Esophagus squamous epithelium (tissue), 5 donors: ENCODE measurements around the gene VPS4A. TPM values are rescaled to one million over a fixed set of nuclear protein-coding genes. Genes with fewer than 3 reads are reported as not detected.

Experiments used
- DNase-seq: peaks from one replicate; lab custom pipeline; 2025; lab: John Stamatoyannopoulos, UW
- H3K27ac ChIP-seq, 4 donors: fragments of 200-600 bp; sonication (generic); one replicate each; pipeline ENCODE4 v1.5.1; 2016 to 2019; ENCODE audit warnings: mild to moderate bottlenecking in 1 of 4
- H3K27me3 ChIP-seq, 4 donors: fragments of 200-600 bp; sonication (generic); 1 replicate in 3 of 4; 2 replicates in 1 of 4; pipeline versions ENCODE4 v1.5.1 to v1.6.0; 2017 to 2021; ENCODE audit warnings: antibody characterized with exemption in 1 of 4
- H3K36me3 ChIP-seq, 3 donors: fragments of 200-600 bp; sonication (generic); one replicate each; pipeline ENCODE4 v1.5.1; 2016 to 2019
- H3K4me1 ChIP-seq, 3 donors: fragments of 200-600 bp; sonication (generic); one replicate each; pipeline ENCODE4 v1.5.1; 2017 to 2019
- H3K4me3 ChIP-seq, 4 donors: fragments of 200-600 bp; sonication (generic); 1 replicate in 3 of 4; 2 replicates in 1 of 4; pipeline ENCODE4 v1.5.1; 2016 to 2019; ENCODE audit warnings: mild to moderate bottlenecking in 2 of 4, moderate library complexity in 1 of 4
- H3K9me3 ChIP-seq, 3 donors: fragments of 200-600 bp; sonication (generic); one replicate each; pipeline ENCODE4 v1.5.1; 2016 to 2019
- CTCF ChIP-seq, 6 experiments: fragments of 450-650 bp in 4 of 6; fragments of 200-600 bp in 2 of 6; sonication (generic) in 2 of 6; IDR thresholded peaks; one replicate each; pipeline ENCODE4 v1.5.1; 2016 to 2019; ENCODE audit warnings: antibody characterized with exemption in 6 of 6, mild to moderate bottlenecking in 4 of 6, moderate library complexity in 4 of 6
- POLR2A ChIP-seq, 4 donors: fragments of 450-650 bp; IDR thresholded peaks; one replicate each; pipeline ENCODE4 v1.6.1; 2017; ENCODE audit warnings: antibody characterized with exemption in 4 of 4, mild to moderate bottlenecking in 4 of 4, moderate library complexity in 3 of 4
- WGBS, 2 donors: methylation state at CpG; one replicate each; pipeline ENCODE4 v1.1.5; 2018; 5-methylcytosine and 5-hydroxymethylcytosine counted together
- intact Hi-C: fragments of 100-400 bp; cut with DNase I; formaldehyde crosslinking; loops from one replicate; pipeline ENCODE4 v1.15.0; 2022
- total RNA-seq, 4 donors: library from RNA; depleted of rRNA; stranded (reverse); fragments of >200 nt; gene quantifications; one replicate each; pipeline ENCODE4 v1.1.0, GENCODE V29; 2016
- donor health status: DM: yes; HTN: yes; CAD: no.

Gene VPS4A
- total RNA-seq, 4 donors from 2014 or later: 21.5 to 38.9 (median 24.9) TPM

- Histone ChIP-seq H3K27ac (peak overlapping the region; percentile 65 to 98 (median 96)), H3K36me3 (peaks cover 0 to 69% (median 20%) of the 10 kb centered on the region in 3 donors), H3K4me1 (peaks cover 21 to 70% (median 38%) of the 10 kb centered on the region in 3 donors), H3K4me3 (peak overlapping the region; percentile 68 to 98 (median 92)), H3K27me3 (no peaks in the 10 kb centered on the region), H3K9me3 (no peaks in the 10 kb centered on the region)
- TF ChIP-seq POLR2A (IDR thresholded peaks at IDR 0.05): no peak
- TF ChIP-seq CTCF (IDR thresholded peaks at IDR 0.05): no peak
- intact Hi-C loops: no loop called here
- no peak for DNase-seq
- 25 to 30% methylated on average over 8 to 12 of the region's 77 CpGs for WGBS, 2 donors
Observed at GRCh38 chr16:69329369-69330285, 18.5 kb downstream of the VPS4A start.

- H3K4me1 ChIP-seq: peaks cover 21 to 61% (median 38%) of the 10 kb centered on the region in 3 donors
- TF ChIP-seq CTCF (IDR thresholded peaks at IDR 0.05): peak in 1 of 6 experiments; percentile 44
- TF ChIP-seq POLR2A (IDR thresholded peaks at IDR 0.05): peak in 2 of 4 donors; percentile 78 to 81
- peak; percentile 43 for DNase-seq
- peaks cover 0 to 69% (median 29%) of the 10 kb centered on the region in 3 donors for H3K36me3 ChIP-seq
- H3K27me3 ChIP-seq: no peaks in the 10 kb centered on the region
- peak within 1 kb of the TSS; percentile 92 to 98 (median 96) for H3K27ac ChIP-seq
- H3K9me3 ChIP-seq: no peaks in the 10 kb centered on the region
- peak within 1 kb of the TSS; percentile 68 to 98 (median 92) for H3K4me3 ChIP-seq
- intact Hi-C loops: no loop called here
- WGBS, 2 donors: 0 to 2% methylated on average over 4 to 7 of the region's 93 CpGs
Observed at GRCh38 chr16:69330286-69331109, 19.3 kb downstream of the VPS4A start, which contains the start of gene PDF. TSS of gene PDF (minus strand) at chr16:69330588. CDS start at chr16:69330570, 18 bp downstream.

- no peak for TF ChIP-seq POLR2A (IDR thresholded peaks at IDR 0.05)
- TF ChIP-seq CTCF (IDR thresholded peaks at IDR 0.05): no peak
- peaks cover 14 to 40% (median 22%) of the 10 kb centered on the region in 3 donors for H3K4me1 ChIP-seq
Observed at GRCh38 chr16:69334696-69335095, 23.5 kb downstream of the VPS4A start.

GRCh38 chr16:69338557-69339288, 27.6 kb downstream of the VPS4A start:
- 13 to 23% methylated on average over 34 to 44 of the region's 46 CpGs for WGBS, 2 donors
- peaks cover 17 to 43% (median 24%) of the 10 kb centered on the region in 3 donors for H3K4me1 ChIP-seq
- DNase-seq: no peak
- peak overlapping the region; percentile 70 to 93 (median 84) for H3K4me3 ChIP-seq
- TF ChIP-seq POLR2A (IDR thresholded peaks at IDR 0.05) (no peak), CTCF (IDR thresholded peaks at IDR 0.05) (no peak)
- peaks cover 0 to 61% (median 24%) of the 10 kb centered on the region in 3 donors for H3K36me3 ChIP-seq
- H3K9me3 ChIP-seq: no peaks in the 10 kb centered on the region
- no peaks in the 10 kb centered on the region for H3K27me3 ChIP-seq
- intact Hi-C loops: no loop called here
- peak overlapping the region; percentile 85 to 92 (median 89) for H3K27ac ChIP-seq

More at GRCh38 chr16:69334696-69335095, 23.5 kb downstream of the VPS4A start:
- 94 to 100% methylated on average over 6 to 8 of the region's 9 CpGs for WGBS, 2 donors
- Histone ChIP-seq H3K27ac (no peak overlapping the region), H3K4me3 (no peak overlapping the region), H3K36me3 (peaks cover 0 to 53% (median 24%) of the 10 kb centered on the region in 3 donors), H3K9me3 (no peaks in the 10 kb centered on the region), H3K27me3 (no peaks in the 10 kb centered on the region)
- DNase-seq: no peak
- intact Hi-C loops: no loop called here
